ENCODE measurements around the gene GABARAPL2.
A peak's percentile ranks its signal among the peaks of the same experiment; 100 is the strongest.

GABARAPL2 gene

GRCh38 chr16:75556431-75556950 is 9.7 kb upstream of the GABARAPL2 start:
- TF ChIP-seq, protein P1, sequence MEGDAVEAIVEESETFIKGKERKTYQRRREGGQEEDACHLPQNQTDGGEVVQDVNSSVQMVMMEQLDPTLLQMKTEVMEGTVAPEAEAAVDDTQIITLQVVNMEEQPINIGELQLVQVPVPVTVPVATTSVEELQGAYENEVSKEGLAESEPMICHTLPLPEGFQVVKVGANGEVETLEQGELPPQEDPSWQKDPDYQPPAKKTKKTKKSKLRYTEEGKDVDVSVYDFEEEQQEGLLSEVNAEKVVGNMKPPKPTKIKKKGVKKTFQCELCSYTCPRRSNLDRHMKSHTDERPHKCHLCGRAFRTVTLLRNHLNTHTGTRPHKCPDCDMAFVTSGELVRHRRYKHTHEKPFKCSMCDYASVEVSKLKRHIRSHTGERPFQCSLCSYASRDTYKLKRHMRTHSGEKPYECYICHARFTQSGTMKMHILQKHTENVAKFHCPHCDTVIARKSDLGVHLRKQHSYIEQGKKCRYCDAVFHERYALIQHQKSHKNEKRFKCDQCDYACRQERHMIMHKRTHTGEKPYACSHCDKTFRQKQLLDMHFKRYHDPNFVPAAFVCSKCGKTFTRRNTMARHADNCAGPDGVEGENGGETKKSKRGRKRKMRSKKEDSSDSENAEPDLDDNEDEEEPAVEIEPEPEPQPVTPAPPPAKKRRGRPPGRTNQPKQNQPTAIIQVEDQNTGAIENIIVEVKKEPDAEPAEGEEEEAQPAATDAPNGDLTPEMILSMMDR (IDR thresholded peaks at IDR 0.05; ENCODE audit: low read depth, low read length) = no peak
- H3K4me3 ChIP-seq (ENCODE audit: low read depth, low read length) = peak overlapping the region; percentile 72

GRCh38 chr16:75558846-75559401 is 7.3 kb upstream of the GABARAPL2 start:
- TF ChIP-seq, protein P1 (IDR thresholded peaks at IDR 0.05; ENCODE audit: low read depth, low read length) = no peak
- no peak overlapping the region for H3K4me3 ChIP-seq (ENCODE audit: low read depth, low read length)

DNA sequence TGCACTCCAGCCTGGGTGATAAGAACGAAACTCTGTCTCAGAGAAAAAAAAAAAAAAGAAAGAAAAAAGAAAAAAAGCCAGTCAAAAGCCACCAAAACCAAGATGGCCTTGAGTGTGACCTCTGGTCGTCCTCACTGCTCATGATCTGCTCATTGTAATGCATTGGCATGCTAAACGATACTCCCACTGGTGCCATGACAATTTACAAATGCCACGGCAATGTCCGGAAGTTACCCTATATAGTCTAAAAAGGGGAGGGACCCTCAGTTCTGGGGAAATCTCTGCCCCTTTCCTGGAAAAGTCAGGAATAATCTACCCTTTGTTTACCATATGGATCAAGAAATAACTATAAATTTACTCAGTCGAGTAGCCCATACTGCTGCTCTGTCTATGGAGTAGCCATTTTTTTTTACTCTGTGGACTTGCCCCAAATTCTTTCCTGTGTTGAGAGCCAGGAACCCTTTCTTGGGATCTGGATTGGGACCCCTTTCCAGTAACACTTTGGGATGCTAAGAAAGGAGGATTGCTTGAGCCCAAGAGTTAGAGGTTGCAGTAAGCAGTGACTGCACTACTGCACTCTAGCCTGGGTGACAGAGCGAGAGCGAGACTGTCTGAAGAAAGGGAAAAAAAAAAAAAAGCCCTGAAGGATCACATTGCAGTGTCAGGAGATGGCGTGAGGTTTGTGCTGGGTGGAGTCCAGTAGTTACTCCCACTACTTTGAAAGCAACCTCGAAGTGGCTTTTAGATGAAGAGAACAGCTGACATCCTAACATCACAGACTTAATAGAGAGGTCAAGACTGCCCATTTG is 6.4 kb upstream of the GABARAPL2 start:
- TF ChIP-seq, protein P1 (IDR thresholded peaks at IDR 0.05; ENCODE audit: low read depth, low read length) = no peak

DNA sequence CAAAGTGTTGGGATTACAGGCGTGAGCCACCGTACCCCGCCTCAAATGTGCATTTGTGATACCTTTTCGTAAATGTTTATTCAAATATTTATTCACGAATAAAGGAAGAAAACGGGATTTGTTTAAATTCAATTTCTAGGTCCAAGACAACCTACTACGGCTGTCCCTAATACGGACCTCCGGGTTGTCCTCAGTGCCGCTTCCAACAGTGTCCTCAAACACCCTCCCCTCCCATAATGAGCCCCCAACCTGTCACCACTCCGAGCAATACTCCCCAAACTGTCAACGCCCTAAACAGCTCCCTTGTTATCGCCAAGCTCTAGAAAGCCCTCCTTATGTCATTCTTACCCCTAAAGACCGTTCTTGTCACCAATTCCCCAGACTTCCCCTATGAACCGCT is 539 bp upstream of the GABARAPL2 start:
- TF ChIP-seq, protein P1 (IDR thresholded peaks at IDR 0.05; ENCODE audit: low read depth, low read length) = no peak
- H3K4me3 ChIP-seq (ENCODE audit: low read depth, low read length) = peak overlapping the region; percentile 92

More for the DNA sequence above, 6.4 kb upstream of the GABARAPL2 start:
- H3K4me3 ChIP-seq (ENCODE audit: low read depth, low read length) = no peak overlapping the region

DNA sequence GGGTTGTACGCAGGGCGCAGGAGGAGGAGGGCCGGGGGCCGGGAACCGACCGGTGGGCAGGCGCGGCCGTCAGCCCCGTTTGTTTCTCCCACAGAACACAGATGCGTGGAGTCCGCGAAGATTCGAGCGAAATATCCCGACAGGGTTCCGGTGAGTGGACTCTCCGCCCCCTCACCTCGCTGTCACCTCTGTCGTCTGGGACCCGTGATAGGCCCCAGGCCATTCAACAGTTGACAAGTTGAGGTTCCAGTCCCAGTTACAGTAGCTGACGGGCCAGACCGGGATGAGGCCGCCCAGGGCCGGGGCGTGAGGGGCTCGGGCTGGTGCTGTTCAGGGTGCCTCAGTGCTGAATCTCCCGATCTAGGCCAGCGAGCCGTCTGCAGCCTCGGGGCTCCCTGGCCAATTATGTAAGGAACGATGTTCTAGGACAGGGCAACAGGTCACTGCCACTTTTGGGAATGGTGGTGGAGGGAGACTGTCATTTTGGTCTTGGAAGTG is 628 bp downstream of the GABARAPL2 start:
- H3K4me3 ChIP-seq (ENCODE audit: low read depth, low read length) = peak overlapping the region; percentile 92
- TF ChIP-seq, protein P1 (IDR thresholded peaks at IDR 0.05; ENCODE audit: low read depth, low read length) = no peak

DNA sequence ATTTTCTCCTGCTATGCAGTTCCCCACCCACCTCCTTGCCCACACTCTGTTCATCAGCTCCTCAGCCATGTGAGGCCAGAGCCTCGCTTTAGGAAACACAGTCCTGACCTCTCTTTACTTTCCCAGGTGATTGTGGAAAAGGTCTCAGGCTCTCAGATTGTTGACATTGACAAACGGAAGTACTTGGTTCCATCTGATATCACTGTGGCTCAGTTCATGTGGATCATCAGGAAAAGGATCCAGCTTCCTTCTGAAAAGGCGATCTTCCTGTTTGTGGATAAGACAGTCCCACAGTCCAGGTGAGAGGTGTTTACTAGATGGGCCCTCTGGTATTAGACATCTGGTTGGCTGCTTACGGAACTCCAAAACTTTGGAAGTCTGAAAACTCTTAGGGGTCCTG is 1.7 kb downstream of the GABARAPL2 start:
- TF ChIP-seq, protein P1 (IDR thresholded peaks at IDR 0.05; ENCODE audit: low read depth, low read length) = no peak
- no peak overlapping the region for H3K4me3 ChIP-seq (ENCODE audit: low read depth, low read length)
